ENCODE data around the gene RTN4RL1. TPM values are rescaled to one million over a fixed set of nuclear protein-coding genes. Genes with fewer than 3 reads are reported as not detected.

RTN4RL1 gene
- total RNA-seq, 2 experiments from 2014 or later = not detected

GRCh38 chr17:1967213-1967612 is 57.9 kb downstream of the RTN4RL1 start:
- DNase-seq (ENCODE audit: low spot score) = no peak
- Histone ChIP-seq H3K4me3 (ENCODE audit: low read depth, low read length, poor library complexity, severe bottlenecking) (no peak overlapping the region), H3K79me2 (ENCODE audit: insufficient read depth, low read depth, low read length) (no peaks in the 10 kb centered on the region), H3K27ac (ENCODE audit: low read depth, low read length, poor library complexity, severe bottlenecking) (no peak overlapping the region), H3K4me1 (ENCODE audit: insufficient read depth, low read length, poor library complexity, severe bottlenecking) (no peaks in the 10 kb centered on the region), H3K4me2 (ENCODE audit: low read length) (no peak overlapping the region), H2AFZ (ENCODE audit: low read length) (no peak overlapping the region), H4K20me1 (ENCODE audit: insufficient read depth, low read length) (no peaks in the 10 kb centered on the region), H3K9me2 (ENCODE audit: insufficient read depth, low read length) (no peaks in the 10 kb centered on the region), H3K9me3 (ENCODE audit: low read length) (no peaks in the 10 kb centered on the region), H3K36me3 (ENCODE audit: insufficient read depth, low read length) (no peaks in the 10 kb centered on the region)
- no peak for TF ChIP-seq CTCF (conservative IDR thresholded peaks at IDR 0.05; ENCODE audit: low read length)
- no peak for TF ChIP-seq EZH2phosphoT487 (IDR thresholded peaks at IDR 0.05; ENCODE audit: borderline replicate concordance, low read depth, low read length)
- ChIA-PET CTCF (ENCODE audit: unreplicated experiment) (no interaction called here), POLR2A (no interaction called here)
- no TSS peak for BruUV-seq (replicated peaks)
- intact Hi-C loops (cut with micrococcal nuclease; ENCODE audit: unreplicated experiment) = no loop called here

- no peaks in the 10 kb centered on the region for H3K9me3 ChIP-seq (ENCODE audit: low read length)
- no peaks in the 10 kb centered on the region for H3K36me3 ChIP-seq (ENCODE audit: insufficient read depth, low read length)
- no peak overlapping the region for H3K4me3 ChIP-seq (ENCODE audit: low read depth, low read length, poor library complexity, severe bottlenecking)
- H3K9me2 ChIP-seq (ENCODE audit: insufficient read depth, low read length) = no peaks in the 10 kb centered on the region
- BruUV-seq (replicated peaks) = no TSS peak
- H3K79me2 ChIP-seq (ENCODE audit: insufficient read depth, low read depth, low read length) = no peaks in the 10 kb centered on the region
- no peak overlapping the region for H3K27ac ChIP-seq (ENCODE audit: low read depth, low read length, poor library complexity, severe bottlenecking)
- ChIA-PET CTCF (ENCODE audit: unreplicated experiment) (no interaction called here), POLR2A (no interaction called here)
- no peak overlapping the region for H3K4me2 ChIP-seq (ENCODE audit: low read length)
- DNase-seq (ENCODE audit: low spot score) = no peak
- H2AFZ ChIP-seq (ENCODE audit: low read length) = no peak overlapping the region
- no peak for TF ChIP-seq CTCF (conservative IDR thresholded peaks at IDR 0.05; ENCODE audit: low read length)
- TF ChIP-seq EZH2phosphoT487 (IDR thresholded peaks at IDR 0.05; ENCODE audit: borderline replicate concordance, low read depth, low read length) = no peak
- intact Hi-C loops (cut with micrococcal nuclease; ENCODE audit: unreplicated experiment) = no loop called here
- H4K20me1 ChIP-seq (ENCODE audit: insufficient read depth, low read length) = no peaks in the 10 kb centered on the region
- H3K4me1 ChIP-seq (ENCODE audit: insufficient read depth, low read length, poor library complexity, severe bottlenecking) = no peaks in the 10 kb centered on the region
Observed at GRCh38 chr17:1966274-1967086, 58.7 kb downstream of the RTN4RL1 start.

GRCh38 chr17:1965556-1966273 is 59.4 kb downstream of the RTN4RL1 start:
- Histone ChIP-seq H3K9me2 (ENCODE audit: insufficient read depth, low read length) (no peaks in the 10 kb centered on the region), H3K4me3 (ENCODE audit: low read depth, low read length, poor library complexity, severe bottlenecking) (no peak overlapping the region), H3K9me3 (ENCODE audit: low read length) (no peaks in the 10 kb centered on the region), H2AFZ (ENCODE audit: low read length) (no peak overlapping the region), H3K4me1 (ENCODE audit: insufficient read depth, low read length, poor library complexity, severe bottlenecking) (no peaks in the 10 kb centered on the region), H4K20me1 (ENCODE audit: insufficient read depth, low read length) (no peaks in the 10 kb centered on the region), H3K79me2 (ENCODE audit: insufficient read depth, low read depth, low read length) (no peaks in the 10 kb centered on the region), H3K36me3 (ENCODE audit: insufficient read depth, low read length) (no peaks in the 10 kb centered on the region), H3K27ac (ENCODE audit: low read depth, low read length, poor library complexity, severe bottlenecking) (no peak overlapping the region), H3K4me2 (ENCODE audit: low read length) (no peak overlapping the region)
- ChIA-PET POLR2A (no interaction called here), CTCF (ENCODE audit: unreplicated experiment) (no interaction called here)
- no TSS peak for BruUV-seq (replicated peaks)
- TF ChIP-seq EZH2phosphoT487 (IDR thresholded peaks at IDR 0.05; ENCODE audit: borderline replicate concordance, low read depth, low read length) (no peak), CTCF (conservative IDR thresholded peaks at IDR 0.05; ENCODE audit: low read length) (no peak)
- intact Hi-C loops (cut with micrococcal nuclease; ENCODE audit: unreplicated experiment) = no loop called here
- DNase-seq (ENCODE audit: low spot score) = no peak
